SK-N-SH treated with all-trans-retinoic acid at 6 μM for 48 hours (cell line): ENCODE results near the gene OSBPL7.

Source experiments
- ATAC-seq: fragments of 200-7000 bp; cut with Tn5 transposase; 3 replicates; pipeline ENCODE4 v1.9.1; 2020; ENCODE audit warnings: mild to moderate bottlenecking, moderate library complexity
- ARNTL ChIP-seq: fragments of 450-650 bp; formaldehyde crosslinking; IDR thresholded peaks from 2 replicates; pipeline ENCODE4 v1.5.0; 2020; ENCODE audit warnings: low read depth, mild to moderate bottlenecking, moderate library complexity, borderline replicate concordance
- CREB5 ChIP-seq: fragments of 250-450 bp; sonication (Bioruptor Pico); IDR thresholded peaks from 2 replicates; pipeline ENCODE4 v1.5.1; 2020; ENCODE audit warnings: low read depth, mild to moderate bottlenecking, moderate library complexity
- CSDC2 ChIP-seq: fragments of 250-450 bp; sonication (Bioruptor Pico); IDR thresholded peaks from 2 replicates; pipeline ENCODE4 v1.5.0; 2020; ENCODE audit warnings: mild to moderate bottlenecking, moderate library complexity
- CSRNP3 ChIP-seq: fragments of 250-450 bp; sonication (Bioruptor Pico); IDR thresholded peaks from 2 replicates; pipeline ENCODE4 v1.5.1; 2021; ENCODE audit warnings: mild to moderate bottlenecking, moderate library complexity
- ESRRG ChIP-seq: fragments of 250-450 bp; sonication (Bioruptor Pico); IDR thresholded peaks from 2 replicates; pipeline ENCODE4 v1.6.1; 2021; ENCODE audit warnings: mild to moderate bottlenecking
- GLIS3 ChIP-seq: fragments of 250-450 bp; sonication (Bioruptor Pico); IDR thresholded peaks from 2 replicates; pipeline ENCODE4 v1.5.0; 2020; ENCODE audit warnings: mild to moderate bottlenecking, moderate library complexity
- ISL1 ChIP-seq: fragments of 250-450 bp; sonication (Bioruptor Pico); IDR thresholded peaks from 2 replicates; pipeline ENCODE4 v2.1.2; 2022; ENCODE audit warnings: mild to moderate bottlenecking, moderate library complexity
- OSR1 ChIP-seq: fragments of 250-450 bp; sonication (Bioruptor Pico); IDR thresholded peaks from 2 replicates; pipeline ENCODE4 v1.8.0; 2022; ENCODE audit warnings: moderate library complexity, mild to moderate bottlenecking, inconsistent platforms
- PATZ1 ChIP-seq: fragments of 250-450 bp; sonication (Bioruptor Pico); IDR thresholded peaks from 2 replicates; pipeline ENCODE4 v1.8.0; 2020; ENCODE audit warnings: mild to moderate bottlenecking, moderate library complexity, borderline replicate concordance
- POU6F1 ChIP-seq: fragments of 250-450 bp; sonication (Bioruptor Pico); IDR thresholded peaks from 2 replicates; pipeline ENCODE4 v1.8.0; 2021; ENCODE audit warnings: low read depth, mild to moderate bottlenecking, moderate library complexity, borderline replicate concordance
- PPARA ChIP-seq: fragments of 250-450 bp; sonication (Bioruptor Pico); IDR thresholded peaks from 2 replicates; pipeline ENCODE4 v1.5.0; 2020; ENCODE audit warnings: mild to moderate bottlenecking, borderline replicate concordance
- RARB ChIP-seq: fragments of 250-450 bp; sonication (Bioruptor Pico); IDR thresholded peaks from 2 replicates; pipeline ENCODE4 v1.8.0; 2021; ENCODE audit warnings: mild to moderate bottlenecking, moderate library complexity
- SNAI2 ChIP-seq: fragments of 250-450 bp; sonication (Bioruptor Pico); IDR thresholded peaks from 2 replicates; pipeline ENCODE4 v1.5.0; 2020; ENCODE audit warnings: mild to moderate bottlenecking, moderate library complexity
- TCF4 ChIP-seq: fragments of 250-450 bp; sonication (Bioruptor Pico); IDR thresholded peaks from 2 replicates; pipeline ENCODE4 v1.8.0; 2021; ENCODE audit warnings: mild to moderate bottlenecking, moderate library complexity, borderline replicate concordance
- TOX ChIP-seq: fragments of 250-450 bp; sonication (Bioruptor Pico); IDR thresholded peaks from 2 replicates; pipeline ENCODE4 v1.8.0; 2021; ENCODE audit warnings: mild to moderate bottlenecking, moderate library complexity, borderline replicate concordance
- TSHZ2 ChIP-seq: fragments of 250-450 bp; sonication (Bioruptor Pico); IDR thresholded peaks from 2 replicates; pipeline ENCODE4 v1.5.0; 2020; ENCODE audit warnings: mild to moderate bottlenecking, moderate library complexity
- ZC3H10 ChIP-seq: fragments of 250-450 bp; sonication (Bioruptor Pico); IDR thresholded peaks from 2 replicates; pipeline ENCODE4 v1.5.1; 2021; ENCODE audit warnings: mild to moderate bottlenecking, moderate library complexity
- ZFP3 ChIP-seq: fragments of 250-450 bp; sonication (Bioruptor Pico); IDR thresholded peaks from 2 replicates; pipeline ENCODE4 v1.5.0; 2020; ENCODE audit warnings: mild to moderate bottlenecking, moderate library complexity
- ZFP30 ChIP-seq: fragments of 450-650 bp; formaldehyde crosslinking; IDR thresholded peaks from 2 replicates; pipeline ENCODE4 v1.5.0; 2022; ENCODE audit warnings: mild to moderate bottlenecking, moderate library complexity
- ZNF565 ChIP-seq: fragments of 450-650 bp; formaldehyde crosslinking; conservative IDR thresholded peaks from 2 replicates; pipeline ENCODE4 v1.5.0; 2020; ENCODE audit warnings: low read depth, mild to moderate bottlenecking, moderate library complexity
- ZNF70 ChIP-seq: fragments of 450-650 bp; formaldehyde crosslinking; IDR thresholded peaks from 2 replicates; pipeline ENCODE4 v1.5.0; 2020; ENCODE audit warnings: mild to moderate bottlenecking, moderate library complexity
- ZNF8 ChIP-seq: fragments of 450-650 bp; formaldehyde crosslinking; IDR thresholded peaks from 2 replicates; pipeline ENCODE4 v1.5.0; 2020; ENCODE audit warnings: mild to moderate bottlenecking, moderate library complexity

OSBPL7 gene

GRCh38 chr17:47864791-47865216 is 43.2 kb upstream of the OSBPL7 start:
- TF ChIP-seq ZFP3 (no peak), ZNF565 (CRISPR knock-in tag) (no peak), TOX (CRISPR knock-in tag) (no peak), ARNTL (CRISPR knock-in tag) (no peak), TCF4 (CRISPR knock-in tag) (no peak), OSR1 (CRISPR knock-in tag) (no peak), TSHZ2 (CRISPR knock-in tag) (no peak), GLIS3 (CRISPR knock-in tag) (no peak), ISL1 (no peak), ZFP30 (CRISPR knock-in tag) (no peak), RARB (no peak), ESRRG (CRISPR knock-in tag) (no peak), POU6F1 (CRISPR knock-in tag) (no peak), ZNF8 (CRISPR knock-in tag) (no peak), PATZ1 (CRISPR knock-in tag) (no peak), CREB5 (no peak), ZNF70 (CRISPR knock-in tag) (no peak)
- no peak for ATAC-seq

GRCh38 chr17:47862621-47863440 is 41.2 kb upstream of the OSBPL7 start:
- ATAC-seq, result peak; percentile 61

GRCh38 chr17:47860386-47860785 is 38.8 kb upstream of the OSBPL7 start:
- ATAC-seq, result no peak
- TF ChIP-seq ZC3H10 (CRISPR knock-in tag), result no peak
- TF ChIP-seq SNAI2 (CRISPR knock-in tag), result no peak
- no peak for TF ChIP-seq POU6F1 (CRISPR knock-in tag)
- TF ChIP-seq RARB, result no peak
- TF ChIP-seq OSR1 (CRISPR knock-in tag), result no peak
- TF ChIP-seq PATZ1 (CRISPR knock-in tag), result no peak
- TF ChIP-seq CSDC2 (CRISPR knock-in tag), result no peak
- no peak for TF ChIP-seq ZFP30 (CRISPR knock-in tag)

More at GRCh38 chr17:47862621-47863440, 41.2 kb upstream of the OSBPL7 start:
- TF ChIP-seq GLIS3 (CRISPR knock-in tag) (no peak), TCF4 (CRISPR knock-in tag) (no peak), ZFP3 (no peak), PPARA (CRISPR knock-in tag) (no peak), TOX (CRISPR knock-in tag) (no peak), CSRNP3 (CRISPR knock-in tag) (no peak)
